Colon (tissue), 2 donors: ENCODE data around the gene MTMR8.
A peak's percentile ranks its signal among the peaks of the same experiment; 100 is the strongest.
"Not testable (repeated sequence)": the region's sequence is repeated elsewhere in the genome, so short reads cannot be mapped to it uniquely, and the experiment has no call there.

Source experiments
- FAIRE-seq: peaks from 2 replicates; lab custom pipeline; 2012; peaks lifted over from hg19 to GRCh38; lab: Jason Lieb, UNC
- donor health status: control.
- donor health status: control.

Gene MTMR8

DNA sequence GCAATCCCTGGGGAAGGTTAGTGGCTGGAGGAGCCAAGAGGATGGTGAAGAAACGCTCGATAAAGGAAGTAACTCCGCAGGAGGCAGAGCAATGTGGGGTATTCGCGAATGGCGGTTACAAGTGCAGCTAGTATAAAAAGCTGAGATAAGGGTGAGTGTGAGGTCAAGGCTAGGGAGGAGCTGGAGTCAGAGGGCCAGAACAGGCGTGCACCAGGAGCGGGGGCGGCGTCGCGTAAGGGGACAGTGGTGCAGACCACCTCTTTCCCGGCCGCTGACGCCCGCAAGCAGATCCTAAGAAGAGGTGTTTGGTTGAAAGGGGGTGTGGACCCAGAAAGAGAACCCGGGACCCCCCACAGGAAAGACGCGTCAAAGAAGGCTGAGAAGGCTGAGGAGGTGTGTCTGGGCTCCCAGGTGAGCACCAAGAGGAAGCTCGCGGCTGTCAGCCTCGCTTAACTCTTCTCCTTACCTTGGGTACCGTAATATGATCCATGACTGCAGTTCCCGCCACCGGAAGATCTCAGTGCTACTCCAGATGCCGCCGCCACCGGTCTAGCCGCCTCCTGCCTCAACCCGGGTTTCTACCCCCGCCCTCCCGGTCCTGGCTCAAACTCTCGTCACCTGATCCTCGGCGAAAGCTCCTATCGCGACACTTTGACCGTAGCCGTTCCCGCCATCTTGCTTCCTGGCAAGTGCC, at the start of gene MTMR8:
TSS of gene MTMR8 (minus strand) at position 579 of the 694 bp plus-strand sequence. CDS start at position 490, 89 bp downstream.
- no peak for FAIRE-seq

- FAIRE-seq: no peak
These were observed 44.3 kb upstream of the MTMR8 start for GRCh38 chrX:64439551-64439950.

GRCh38 chrX:64437665-64438064, 42.4 kb upstream of the MTMR8 start:
- FAIRE-seq: no peak

- FAIRE-seq: no peak
These were observed 42.0 kb upstream of the MTMR8 start for GRCh38 chrX:64437218-64437617.

DNA sequence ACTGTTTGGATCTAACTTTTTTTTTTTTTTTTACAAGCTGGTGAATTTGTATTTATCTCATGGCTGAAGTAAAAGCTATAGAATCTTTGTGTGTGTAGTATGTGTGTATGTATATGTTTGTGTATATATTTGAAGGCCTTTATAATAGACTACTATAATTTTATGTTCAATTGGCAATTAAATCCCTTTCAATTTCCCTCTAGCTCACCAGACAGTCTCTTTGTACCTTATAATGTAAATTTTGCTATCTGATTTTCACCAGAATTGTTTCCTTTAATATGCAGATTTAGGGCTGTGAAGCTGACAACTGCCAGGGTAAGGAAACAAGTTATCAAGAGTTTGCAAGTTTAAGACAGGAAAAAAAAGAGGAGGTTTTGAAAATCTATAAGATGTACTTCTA, 33.1 kb upstream of the MTMR8 start:
- no peak for FAIRE-seq

DNA sequence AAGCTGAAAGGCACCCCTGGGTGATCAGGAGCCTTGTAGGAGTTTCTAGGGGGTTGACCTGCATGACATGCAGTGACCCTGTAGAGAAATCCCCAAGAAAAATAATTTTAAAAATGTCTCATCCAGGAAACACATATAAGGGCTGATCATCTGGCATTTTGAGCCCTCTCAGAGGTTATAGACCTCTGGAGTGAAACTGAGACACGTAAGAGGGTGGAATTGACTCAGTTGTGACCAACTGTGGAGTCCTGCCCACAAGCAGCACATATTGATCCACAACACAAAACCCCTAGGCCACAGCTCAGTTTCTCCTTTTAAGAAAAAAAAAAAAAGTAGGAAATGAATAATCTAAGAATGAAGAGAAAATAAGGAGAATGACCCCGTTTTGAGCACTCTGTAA, 32.5 kb upstream of the MTMR8 start:
- FAIRE-seq: no peak

GRCh38 chrX:64427281-64427680, 32.0 kb upstream of the MTMR8 start:
- peak; percentile 80 for FAIRE-seq

DNA sequence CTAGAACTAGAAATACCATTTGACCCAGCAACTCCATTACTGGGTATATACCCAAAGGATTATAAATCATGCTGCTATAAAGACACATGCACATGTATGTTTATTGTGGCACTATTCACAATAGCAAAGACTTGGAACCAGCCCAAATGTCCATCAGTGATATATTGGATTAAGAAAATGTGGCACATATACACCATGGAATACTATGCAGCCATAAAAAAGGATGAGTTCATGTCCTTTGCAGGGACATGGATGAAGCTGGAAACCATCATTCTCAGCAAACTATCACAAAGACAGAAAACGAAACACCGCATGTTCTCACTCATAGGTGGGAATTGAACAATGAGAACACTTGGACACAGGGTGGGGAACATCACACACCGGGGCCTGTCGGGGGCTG, 14.5 kb upstream of the MTMR8 start:
- FAIRE-seq: not testable (repeated sequence)

DNA sequence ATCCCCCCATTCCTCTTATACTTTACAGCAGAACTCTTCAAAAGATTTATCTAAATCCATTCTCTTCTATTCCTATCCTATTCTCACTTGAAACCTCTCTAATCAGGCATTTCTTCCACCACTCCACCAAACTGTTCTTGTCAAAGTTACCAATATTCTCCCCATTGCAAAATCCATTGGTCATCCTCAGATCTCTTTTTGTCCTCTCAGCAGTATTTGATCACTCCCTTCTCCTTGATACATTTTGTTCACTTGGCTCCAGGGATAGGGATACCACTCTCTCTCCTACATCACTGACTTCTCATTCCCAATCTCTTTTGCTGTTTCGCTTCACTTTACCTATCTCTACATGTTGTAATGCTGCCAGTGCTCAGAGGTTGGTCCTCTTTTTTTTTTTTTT, 2.8 kb upstream of the MTMR8 start:
- no peak for FAIRE-seq

DNA sequence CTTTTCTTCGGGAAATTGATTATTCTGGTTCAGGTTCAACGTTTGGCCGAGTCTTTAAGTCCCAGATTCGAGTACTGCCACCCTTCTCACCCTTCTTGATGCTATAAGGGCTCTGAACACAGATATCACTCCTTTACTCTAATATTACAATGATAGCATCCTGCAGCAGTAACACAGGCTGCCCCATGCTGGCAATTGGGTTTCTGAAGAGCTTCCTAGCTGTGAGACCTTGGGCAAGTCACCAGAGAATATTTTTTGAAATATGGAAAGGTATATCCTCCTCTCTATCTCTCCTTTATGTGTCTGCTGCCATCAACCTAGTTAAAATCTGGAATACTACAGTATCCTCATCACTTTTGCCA, 297 bp upstream of the MTMR8 start:
- FAIRE-seq: no peak

- no peak for FAIRE-seq
These were observed 986 bp downstream of the MTMR8 start for GRCh38 chrX:64394059-64394873.

- no peak for FAIRE-seq
These were observed 5.8 kb downstream of the MTMR8 start for GRCh38 chrX:64389489-64389888.

DNA sequence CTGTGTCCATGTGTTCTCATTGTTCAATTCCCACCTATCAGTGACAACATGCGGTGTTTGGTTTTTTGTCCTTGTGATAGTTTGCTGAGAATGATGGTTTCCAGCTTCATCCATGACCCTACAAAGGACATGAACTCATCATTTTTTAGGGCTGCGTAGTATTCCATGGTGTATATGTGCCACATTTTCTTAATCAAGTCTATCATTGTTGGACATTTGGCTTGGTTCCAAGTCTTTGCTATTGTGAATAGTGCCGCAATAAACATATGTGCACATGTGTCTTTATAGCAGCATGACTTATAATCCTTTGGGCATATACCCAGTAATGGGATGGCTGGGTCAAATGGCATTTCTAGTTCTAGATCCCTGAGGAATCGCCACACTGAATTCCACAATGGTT, 14.5 kb downstream of the MTMR8 start:
- FAIRE-seq: not testable (repeated sequence)

GRCh38 chrX:64379924-64380323, 15.3 kb downstream of the MTMR8 start:
- no peak for FAIRE-seq

DNA sequence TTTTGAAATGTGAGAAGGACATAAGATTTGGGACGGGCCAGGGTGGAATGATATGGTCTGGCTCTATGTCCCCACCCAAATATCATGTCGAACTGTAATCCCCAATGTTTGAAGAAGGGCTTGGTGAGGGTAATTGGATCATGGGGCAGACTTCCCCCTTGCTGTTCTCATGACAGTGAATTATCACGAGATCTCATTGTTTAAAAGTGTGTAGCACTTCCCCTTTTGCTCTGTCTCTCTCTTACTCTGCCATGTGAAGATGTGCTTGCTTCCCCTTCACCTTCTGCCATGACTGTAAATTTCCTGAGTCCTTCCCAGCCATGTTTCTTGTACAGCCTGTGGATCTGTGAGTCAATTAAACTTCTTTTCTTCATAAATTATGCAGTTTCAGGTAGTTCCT, 17.5 kb downstream of the MTMR8 start:
- no peak for FAIRE-seq

DNA sequence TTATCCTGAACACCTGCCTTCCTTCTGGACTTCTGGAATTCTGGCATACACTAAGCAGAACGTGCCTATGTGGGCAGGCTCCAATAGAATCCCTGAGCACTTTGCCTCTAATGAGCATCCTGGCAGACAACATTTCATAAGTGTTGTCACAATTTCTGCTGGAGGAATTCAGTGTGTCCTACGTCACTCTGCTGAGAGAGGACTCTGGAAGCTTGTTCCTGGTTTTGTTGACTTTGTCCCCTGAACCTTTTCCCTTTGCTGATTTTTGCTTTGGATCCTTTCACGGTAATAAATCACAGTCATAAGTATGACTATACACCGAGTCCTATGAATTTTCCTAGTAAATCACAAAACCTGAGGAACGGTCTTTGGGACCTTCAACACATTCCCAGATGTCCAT, 43.2 kb downstream of the MTMR8 start:
- FAIRE-seq: peak; percentile 10

DNA sequence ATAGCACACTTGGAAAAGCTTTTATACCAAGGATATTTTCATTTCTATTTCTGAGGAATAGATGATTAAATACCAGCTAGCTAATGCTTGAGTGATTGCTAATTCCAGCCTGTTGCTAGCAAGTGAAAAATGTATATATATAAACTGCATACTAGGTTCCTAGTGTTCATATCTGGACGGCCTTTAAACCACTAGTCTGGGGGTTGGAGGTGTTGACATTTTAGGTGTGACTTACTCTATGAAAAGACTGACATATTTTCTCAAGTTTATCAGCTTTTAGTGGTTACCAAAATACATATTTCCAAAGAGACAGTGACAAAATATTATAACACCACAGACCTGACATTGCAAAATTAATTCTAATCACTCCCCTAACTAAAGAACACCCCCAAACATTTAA, 44.7 kb downstream of the MTMR8 start:
- peak; percentile 31 for FAIRE-seq

- peak; percentile 93 for FAIRE-seq
These were observed 45.2 kb downstream of the MTMR8 start for GRCh38 chrX:64350047-64350446.

DNA sequence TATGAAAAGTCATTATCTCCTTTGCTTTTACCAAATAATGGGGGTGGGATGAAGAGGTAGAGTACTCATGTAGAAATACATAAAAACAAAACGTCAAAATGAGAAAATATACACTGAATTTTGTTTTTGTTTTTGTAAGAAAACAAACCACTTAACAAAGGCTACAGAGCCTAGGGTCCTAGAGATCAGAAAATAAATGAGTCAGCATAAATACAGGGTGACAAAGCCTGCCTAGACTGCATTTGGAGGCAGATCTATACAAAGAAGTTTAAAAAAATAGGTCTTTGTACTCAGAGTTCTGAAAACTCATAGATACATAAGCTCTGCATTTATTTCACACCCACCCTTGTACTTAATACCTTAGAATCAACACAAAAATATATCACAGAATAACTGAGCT, 52.4 kb downstream of the MTMR8 start:
- no peak for FAIRE-seq

DNA sequence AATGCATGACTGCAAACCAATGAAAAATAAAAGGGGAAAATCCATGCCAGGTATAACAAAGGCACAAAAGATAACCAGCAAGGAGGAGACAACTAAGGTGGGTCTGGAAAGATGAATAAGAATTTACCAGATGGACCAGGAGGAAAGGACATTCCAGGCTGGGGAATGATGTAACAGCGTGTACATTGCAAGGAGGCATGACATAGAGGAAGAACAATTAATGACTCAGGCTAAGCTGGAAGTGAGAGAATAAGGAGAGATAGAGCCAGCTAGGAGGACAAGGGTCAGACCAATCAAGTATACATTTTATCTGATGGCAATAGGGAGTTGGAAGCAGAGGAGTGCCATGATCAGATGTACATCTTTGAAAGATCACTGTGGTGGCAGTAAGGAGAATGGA, 57.0 kb downstream of the MTMR8 start:
- no peak for FAIRE-seq

GRCh38 chrX:64334467-64334866, 60.8 kb downstream of the MTMR8 start:
- FAIRE-seq: peak; percentile 84

- FAIRE-seq: no peak
These were observed 65.0 kb downstream of the MTMR8 start for GRCh38 chrX:64330284-64330683.

GRCh38 chrX:64321507-64321906, 73.7 kb downstream of the MTMR8 start:
- FAIRE-seq: peak; percentile 75

- FAIRE-seq: no peak
These were observed 81.6 kb downstream of the MTMR8 start for GRCh38 chrX:64313624-64314023.
